ENCODE data around the gene BFSP1.

Gene BFSP1

DNA sequence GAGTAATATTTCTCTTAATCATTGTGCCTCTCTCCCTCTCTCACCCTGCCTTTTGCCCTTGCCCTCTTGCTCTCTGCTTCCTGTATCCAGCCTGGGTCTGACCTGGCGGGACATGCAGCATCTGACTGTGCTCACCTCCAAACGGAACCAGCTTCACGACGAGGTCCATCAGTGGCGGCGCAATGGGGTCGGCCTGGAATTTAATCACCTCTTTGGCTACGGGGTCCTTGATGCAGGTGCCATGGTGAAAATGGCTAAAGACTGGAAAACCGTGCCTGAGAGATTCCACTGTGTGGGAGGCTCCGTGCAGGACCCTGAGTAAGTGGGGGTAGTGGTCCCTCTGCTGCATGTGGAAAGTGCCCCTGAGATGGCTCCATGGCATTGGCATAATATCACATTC is 65.9 kb downstream of the BFSP1 start:
- DNase-seq (ENCODE audit: low spot score) = no peak

GRCh38 chr20:17463711-17464110 is 67.5 kb downstream of the BFSP1 start:
- DNase-seq (ENCODE audit: low spot score) = no peak

DNA sequence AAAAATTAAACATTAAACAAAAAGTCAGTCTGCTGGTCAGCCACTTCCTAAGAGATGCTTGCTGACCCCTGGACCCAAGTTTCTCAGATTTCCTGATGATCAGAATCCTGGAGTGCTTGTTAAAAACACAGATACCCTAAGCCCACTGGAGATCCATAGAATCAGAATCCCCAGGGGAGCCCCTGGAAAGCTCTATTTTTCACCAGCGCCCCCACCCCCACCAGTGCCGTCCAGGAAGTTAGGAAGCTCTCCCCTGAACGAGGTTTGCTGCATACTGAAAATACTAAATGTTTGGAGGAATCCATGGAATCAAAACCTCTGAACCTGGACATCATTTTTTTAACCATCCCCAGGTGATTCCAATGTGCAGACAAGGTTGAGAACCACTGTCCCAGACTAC is 69.2 kb downstream of the BFSP1 start:
- no peak for DNase-seq (ENCODE audit: low spot score)

DNA sequence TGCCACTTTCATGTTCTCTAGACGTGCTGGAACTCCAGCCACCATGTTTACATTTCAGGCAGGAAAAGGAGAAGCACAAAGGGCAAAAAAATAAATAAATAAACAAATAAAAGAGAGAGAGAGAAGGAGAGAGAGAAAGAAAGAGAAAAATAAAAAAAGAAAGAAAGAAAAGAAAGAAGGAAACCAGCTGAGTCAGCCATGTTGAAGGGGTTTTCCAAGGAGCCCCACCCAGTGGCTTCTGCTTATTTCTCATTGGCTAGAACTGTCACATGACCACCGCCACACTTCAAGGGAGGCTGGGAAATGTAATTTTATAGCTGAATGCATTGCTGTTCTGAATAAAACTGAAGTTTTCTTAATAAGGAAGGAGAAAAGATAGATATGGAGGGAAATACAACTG is 71.1 kb downstream of the BFSP1 start:
- DNase-seq (ENCODE audit: low spot score) = no peak

DNA sequence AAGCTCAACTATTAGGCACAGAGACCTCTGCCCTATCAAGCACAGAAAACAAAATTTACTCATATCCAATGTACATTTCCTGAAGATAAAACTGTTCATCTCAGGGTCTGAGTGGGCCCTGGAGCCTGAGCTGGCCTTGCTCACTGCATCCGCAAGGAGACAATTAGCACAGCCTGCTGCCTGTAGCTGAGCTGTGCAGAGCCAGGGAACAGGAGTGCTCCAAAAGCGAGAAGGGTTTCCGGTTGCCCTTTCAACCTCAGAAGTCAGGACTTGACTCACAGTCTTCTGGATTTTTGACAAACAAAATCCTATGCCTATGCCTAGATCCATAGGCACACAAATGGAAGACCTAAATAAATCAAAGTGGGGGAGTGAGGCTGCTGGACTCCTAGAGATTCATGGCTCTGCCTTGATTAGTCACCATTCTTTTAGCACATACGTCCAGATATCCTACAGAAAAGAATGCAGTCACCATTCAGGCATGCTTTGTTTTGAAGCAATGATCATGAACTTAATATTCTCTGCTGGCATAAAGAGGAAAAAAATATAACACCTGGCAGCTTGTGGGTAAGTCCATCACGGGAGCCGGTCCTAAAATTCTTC is 73.5 kb downstream of the BFSP1 start:
- DNase-seq (ENCODE audit: low spot score) = no peak

- no peak for DNase-seq (ENCODE audit: low spot score)
Measured at GRCh38 chr20:17457079-17457478, 74.1 kb downstream of the BFSP1 start.

- DNase-seq (ENCODE audit: low spot score) = no peak
Measured at GRCh38 chr20:17456279-17456678, 74.9 kb downstream of the BFSP1 start.

GRCh38 chr20:17453592-17453991 is 77.6 kb downstream of the BFSP1 start:
- DNase-seq (ENCODE audit: low spot score) = no peak

- no peak for DNase-seq (ENCODE audit: low spot score)
Measured at GRCh38 chr20:17452441-17452840, 78.7 kb downstream of the BFSP1 start.

DNA sequence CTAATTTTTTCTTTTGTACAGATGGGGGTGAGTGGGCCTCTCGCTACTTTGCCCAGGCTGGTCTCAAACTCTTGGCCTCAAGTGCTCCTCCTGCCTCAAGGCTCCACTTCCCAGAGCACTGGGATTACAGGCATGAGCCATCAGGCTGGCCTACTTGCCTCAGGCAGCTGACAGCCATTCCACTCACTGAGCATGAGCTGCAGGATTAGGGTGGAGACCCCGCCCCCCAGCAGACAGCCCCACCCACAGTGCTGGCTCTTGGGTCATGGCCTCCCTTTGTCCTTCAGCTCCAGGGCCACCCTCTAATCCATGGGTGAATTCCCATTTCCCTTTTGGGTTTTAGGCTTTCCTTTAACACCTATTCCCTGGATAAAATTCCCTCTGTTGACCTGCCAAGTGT is 82.1 kb downstream of the BFSP1 start:
- no peak for DNase-seq (ENCODE audit: low spot score)

DNA sequence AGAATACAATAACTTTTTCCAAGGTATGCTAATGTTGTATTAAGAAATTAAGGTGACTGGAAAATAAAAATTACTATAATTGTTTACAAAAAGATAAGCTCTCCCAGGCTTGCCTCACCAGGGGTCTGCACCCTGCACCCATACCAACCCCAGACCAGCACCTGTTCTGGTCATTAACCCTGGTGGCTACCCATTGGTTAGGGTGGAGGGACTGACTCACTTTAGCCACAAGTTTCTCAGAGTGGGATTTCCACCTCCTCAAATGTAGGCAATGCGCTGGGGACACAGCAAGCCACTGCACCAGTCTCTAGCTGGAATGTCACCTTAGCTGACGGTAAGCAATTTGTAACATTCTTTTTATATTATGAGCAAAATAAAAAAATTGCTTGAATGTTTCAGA is 83.1 kb downstream of the BFSP1 start:
- no peak for DNase-seq (ENCODE audit: low spot score)

DNA sequence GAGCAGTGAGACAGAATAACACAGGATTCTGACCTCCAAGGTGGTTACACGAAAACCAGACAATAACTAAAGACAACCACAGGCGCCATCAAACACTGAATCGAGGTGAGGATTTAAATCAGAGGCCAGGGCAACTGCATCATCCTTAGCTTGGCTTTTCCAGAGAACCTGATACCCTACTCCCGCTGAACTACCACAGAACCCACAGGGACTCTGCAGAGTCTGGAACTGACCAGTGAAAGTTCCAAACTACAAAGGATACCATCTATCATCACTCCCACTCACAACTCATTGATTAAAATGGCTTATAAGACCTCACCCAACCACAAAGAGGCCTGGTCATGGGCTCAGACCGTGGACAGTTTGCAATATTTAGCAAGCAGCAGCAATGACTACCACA is 85.0 kb downstream of the BFSP1 start:
- DNase-seq (ENCODE audit: low spot score) = no peak

GRCh38 chr20:17445543-17445942 is 85.6 kb downstream of the BFSP1 start:
- DNase-seq (ENCODE audit: low spot score) = no peak

DNA sequence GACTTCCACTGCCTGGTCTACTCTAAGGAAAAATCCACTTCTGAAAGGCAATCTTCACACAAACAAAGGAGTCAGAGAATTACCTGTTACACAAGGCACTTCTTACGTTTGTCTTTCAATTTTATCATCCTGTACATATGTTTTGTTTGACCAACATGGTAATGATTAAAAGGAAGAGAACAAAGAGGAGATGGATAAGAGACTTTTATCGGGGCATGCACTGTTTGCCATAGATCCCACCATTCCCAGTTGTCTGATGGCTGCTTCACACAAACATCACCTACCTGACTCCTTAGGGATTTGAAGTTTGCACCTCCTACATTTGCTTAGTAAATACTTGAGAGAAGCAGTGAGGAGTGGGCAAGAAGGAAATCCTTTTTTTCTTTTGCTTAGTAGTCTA is 87.1 kb downstream of the BFSP1 start:
- no peak for DNase-seq (ENCODE audit: low spot score)
